Measurements from ENCODE around the gene TRDN. TPM values are rescaled to one million over a fixed set of nuclear protein-coding genes. Genes with fewer than 3 reads are reported as not detected.

TRDN gene
- total and polyA plus RNA-seq, 4 donors: 0.04 to 0.11 (median 0.05) TPM; not detected in 1

DNA sequence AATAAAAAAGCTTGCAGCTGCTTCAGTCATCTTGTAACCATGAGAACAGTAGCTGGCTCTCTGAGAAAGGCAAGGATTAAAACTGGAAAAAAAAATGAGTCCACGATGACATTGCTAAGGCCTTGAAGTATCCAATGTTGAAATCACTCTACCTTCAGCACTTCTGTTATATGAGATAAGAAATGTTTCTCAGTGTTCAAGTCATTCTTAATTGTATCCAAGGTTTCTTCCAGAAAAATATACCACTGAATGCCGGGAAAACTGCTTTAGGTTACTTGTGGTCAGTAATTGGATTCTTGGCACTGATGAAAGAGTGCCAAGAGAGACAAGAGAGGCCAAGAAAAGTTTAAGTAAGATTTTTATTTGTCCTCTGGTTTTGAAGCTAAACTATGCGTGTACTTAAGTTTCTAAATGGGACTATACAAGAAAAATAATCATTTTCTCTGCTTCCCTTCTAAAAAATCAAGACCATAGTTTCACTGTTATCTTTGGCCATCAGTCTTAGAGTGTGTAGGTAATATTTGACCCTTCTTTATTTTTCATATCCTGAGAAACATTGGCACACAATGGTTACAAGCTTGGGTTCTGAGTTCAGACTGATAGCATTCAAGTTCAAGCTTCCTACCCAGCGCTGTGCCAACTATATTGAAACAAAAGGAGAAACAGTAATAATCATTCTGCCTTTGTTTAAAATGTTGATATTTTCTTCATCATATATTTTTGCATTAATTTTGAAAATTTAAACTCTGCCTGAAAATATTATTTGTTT is 84.6 kb downstream of the TRDN start:
- peaks cover 0 to 4% (median 0%) of the 10 kb centered on the region in 5 donors for H3K4me1 ChIP-seq (ENCODE audit: control insufficient read depth in 5 of 5, insufficient read depth in 5 of 5, low read length in 5 of 5)
- WGBS, 2 donors: 40 to 52% methylated on average over 4 of the region's 4 CpGs
- no peaks in the 10 kb centered on the region for H3K36me3 ChIP-seq (ENCODE audit: control insufficient read depth in 4 of 4, insufficient read depth in 4 of 4, low read length in 4 of 4)
- H3K9ac ChIP-seq (ENCODE audit: insufficient read depth in 1 of 2, low read length in 2 of 2): no peak overlapping the region
- TF ChIP-seq, protein P1, sequence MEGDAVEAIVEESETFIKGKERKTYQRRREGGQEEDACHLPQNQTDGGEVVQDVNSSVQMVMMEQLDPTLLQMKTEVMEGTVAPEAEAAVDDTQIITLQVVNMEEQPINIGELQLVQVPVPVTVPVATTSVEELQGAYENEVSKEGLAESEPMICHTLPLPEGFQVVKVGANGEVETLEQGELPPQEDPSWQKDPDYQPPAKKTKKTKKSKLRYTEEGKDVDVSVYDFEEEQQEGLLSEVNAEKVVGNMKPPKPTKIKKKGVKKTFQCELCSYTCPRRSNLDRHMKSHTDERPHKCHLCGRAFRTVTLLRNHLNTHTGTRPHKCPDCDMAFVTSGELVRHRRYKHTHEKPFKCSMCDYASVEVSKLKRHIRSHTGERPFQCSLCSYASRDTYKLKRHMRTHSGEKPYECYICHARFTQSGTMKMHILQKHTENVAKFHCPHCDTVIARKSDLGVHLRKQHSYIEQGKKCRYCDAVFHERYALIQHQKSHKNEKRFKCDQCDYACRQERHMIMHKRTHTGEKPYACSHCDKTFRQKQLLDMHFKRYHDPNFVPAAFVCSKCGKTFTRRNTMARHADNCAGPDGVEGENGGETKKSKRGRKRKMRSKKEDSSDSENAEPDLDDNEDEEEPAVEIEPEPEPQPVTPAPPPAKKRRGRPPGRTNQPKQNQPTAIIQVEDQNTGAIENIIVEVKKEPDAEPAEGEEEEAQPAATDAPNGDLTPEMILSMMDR (IDR thresholded peaks at IDR 0.05; ENCODE audit: control extremely low read depth, extremely low read depth): no peak
- no peaks in the 10 kb centered on the region for H3K9me3 ChIP-seq (ENCODE audit: control insufficient read depth in 4 of 4, insufficient read depth in 3 of 4, low read length in 3 of 4)
- peak; percentile 22 for ATAC-seq (ENCODE audit: insufficient read depth, low FRiP score)
- no peaks in the 10 kb centered on the region for H3K27me3 ChIP-seq (ENCODE audit: control insufficient read depth in 3 of 3, insufficient read depth in 3 of 3, low read length in 2 of 3)
- DNase-seq: peak in 1 of 3 donors; percentile 34
- H3K4me3 ChIP-seq: no peak overlapping the region
- H3K27ac ChIP-seq (ENCODE audit: low read depth in 1 of 2, low read length in 1 of 2): peak overlapping the region in 1 of 2 donors; percentile 77

DNA sequence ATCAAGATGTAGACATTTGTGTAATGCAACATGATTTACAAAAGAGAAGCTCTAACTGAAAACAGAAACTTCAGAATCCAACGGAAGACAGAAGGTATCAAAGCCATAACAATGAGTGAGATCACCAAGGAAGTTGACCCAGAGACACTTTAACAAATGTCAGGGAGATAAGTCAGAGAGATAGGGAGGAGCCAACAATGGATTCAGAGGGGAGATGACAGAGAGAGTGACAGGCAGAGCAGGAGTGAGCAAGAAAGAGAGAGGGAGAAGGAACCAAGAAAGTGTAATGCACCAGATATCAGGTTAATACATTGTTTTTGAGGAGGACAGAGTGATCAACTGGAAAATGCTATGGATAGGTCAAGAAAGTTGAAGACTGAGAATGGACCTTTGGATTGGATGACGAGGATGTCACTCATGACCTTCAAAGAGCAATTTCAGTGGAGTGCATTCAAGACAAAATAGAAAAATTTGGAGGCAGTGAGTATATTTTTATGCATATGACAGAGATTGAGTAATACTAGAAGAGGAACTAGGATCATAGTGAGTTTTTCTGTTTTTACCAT is 86.6 kb downstream of the TRDN start:
- Histone ChIP-seq H3K36me3 (ENCODE audit: control insufficient read depth in 4 of 4, insufficient read depth in 4 of 4, low read length in 4 of 4) (no peaks in the 10 kb centered on the region), H3K4me3 (no peak overlapping the region), H3K9me3 (ENCODE audit: control insufficient read depth in 4 of 4, insufficient read depth in 3 of 4, low read length in 3 of 4) (no peaks in the 10 kb centered on the region), H3K4me1 (ENCODE audit: control insufficient read depth in 5 of 5, insufficient read depth in 5 of 5, low read length in 5 of 5) (peaks cover 0 to 4% (median 0%) of the 10 kb centered on the region in 5 donors), H3K27ac (ENCODE audit: low read depth in 1 of 2, low read length in 1 of 2) (peak overlapping the region in 1 of 2 donors; percentile 56), H3K27me3 (ENCODE audit: control insufficient read depth in 3 of 3, insufficient read depth in 3 of 3, low read length in 2 of 3) (no peaks in the 10 kb centered on the region), H3K9ac (ENCODE audit: insufficient read depth in 1 of 2, low read length in 2 of 2) (no peak overlapping the region)
- no peak for ATAC-seq (ENCODE audit: insufficient read depth, low FRiP score)
- 74 to 84% methylated on average over 2 of the region's 2 CpGs for WGBS, 2 donors
- TF ChIP-seq, protein P1 (IDR thresholded peaks at IDR 0.05; ENCODE audit: control extremely low read depth, extremely low read depth): no peak
- DNase-seq: no peak

DNA sequence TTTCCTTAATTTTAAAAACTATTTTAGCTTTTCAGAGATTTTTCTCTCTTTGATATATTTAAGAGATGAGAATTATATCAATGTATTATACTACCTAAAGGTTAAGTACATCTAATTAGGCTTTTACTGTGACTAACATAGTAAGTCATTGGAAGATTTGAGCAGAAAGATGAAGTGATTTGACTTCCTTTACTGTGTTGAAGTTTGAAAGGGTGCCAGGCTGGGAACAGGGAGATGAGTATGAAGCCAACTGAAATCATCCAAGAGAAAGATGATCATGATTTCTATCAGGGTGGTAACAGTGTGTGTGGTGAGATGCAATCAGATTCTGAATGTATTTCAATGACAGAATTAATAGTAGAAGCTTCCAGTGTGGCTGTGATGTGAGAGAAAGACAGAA is 87.3 kb downstream of the TRDN start:
- no peaks in the 10 kb centered on the region for H3K36me3 ChIP-seq (ENCODE audit: control insufficient read depth in 4 of 4, insufficient read depth in 4 of 4, low read length in 4 of 4)
- DNase-seq (no peak), ATAC-seq (ENCODE audit: insufficient read depth, low FRiP score) (no peak)
- TF ChIP-seq, protein P1 (IDR thresholded peaks at IDR 0.05; ENCODE audit: control extremely low read depth, extremely low read depth): no peak
- H3K9ac ChIP-seq (ENCODE audit: insufficient read depth in 1 of 2, low read length in 2 of 2): no peak overlapping the region
- H3K9me3 ChIP-seq (ENCODE audit: control insufficient read depth in 4 of 4, insufficient read depth in 3 of 4, low read length in 3 of 4): no peaks in the 10 kb centered on the region
- H3K4me3 ChIP-seq: no peak overlapping the region
- H3K27ac ChIP-seq (ENCODE audit: low read depth in 1 of 2, low read length in 1 of 2): peak overlapping the region in 1 of 2 donors; percentile 56
- no peaks in the 10 kb centered on the region for H3K27me3 ChIP-seq (ENCODE audit: control insufficient read depth in 3 of 3, insufficient read depth in 3 of 3, low read length in 2 of 3)
- peaks cover 0 to 4% (median 0%) of the 10 kb centered on the region in 5 donors for H3K4me1 ChIP-seq (ENCODE audit: control insufficient read depth in 5 of 5, insufficient read depth in 5 of 5, low read length in 5 of 5)

Measured in lung (tissue), 12 donors.